Caco-2 (cell line): ENCODE data around the gene BBOX1. TPM values are rescaled to one million over a fixed set of nuclear protein-coding genes. Genes with fewer than 3 reads are reported as not detected.

ENCODE experiments used
- BruUV-seq: library from RNA; stranded (reverse); fragments of 400-500 nt; replicated peaks from 2 replicates; lab custom pipeline; 2021; lab: Mats Ljungman, UMichigan
- CTCF ChIA-PET: fragments of 300-600 bp; sonication (Branson Sonifier 250); formaldehyde crosslinking; loops from one replicate; lab custom pipeline; 2022; ENCODE audit warnings: antibody characterized with exemption; lab: Charles Lee
- POLR2A ChIA-PET: fragments of 300-600 bp; sonication (Branson Sonifier 250); formaldehyde crosslinking; loops from one replicate; lab custom pipeline; 2022; ENCODE audit warnings: antibody characterized with exemption; lab: Charles Lee
- DNase-seq, 2 experiments: peaks; one replicate each; pipeline versions ENCODE4 v3.0.0 to v3.0.0-alpha.2; 2020 to 2022
- H3K27me3 ChIP-seq: replicated peaks from 2 replicates; pipeline ENCODE4 v1.6.0; 2011; ENCODE audit warnings: low read length; ENCODE audit not compliant: control insufficient read depth, insufficient read depth
- H3K36me3 ChIP-seq: 2 replicates; pipeline ENCODE4 v1.5.1; 2011; ENCODE audit warnings: low read length; ENCODE audit not compliant: control insufficient read depth, insufficient read depth
- H3K4me1 ChIP-seq: fragments of 250-450 bp; sonication (Bioruptor Pico); 2 replicates; pipeline ENCODE4 v1.5.1; 2020; ENCODE audit warnings: mild to moderate bottlenecking
- H3K4me3 ChIP-seq: 2 replicates; pipeline ENCODE4 v1.5.1; 2011; ENCODE audit warnings: low read depth, mild to moderate bottlenecking, control low read depth, low read length
- H3K9me3 ChIP-seq: fragments of 250-450 bp; sonication (Bioruptor Pico); 2 replicates; pipeline ENCODE4 v1.5.1; 2020; ENCODE audit warnings: mild to moderate bottlenecking, moderate library complexity
- H3K27ac Mint-ChIP-seq: one replicate; pipeline ENCODE4 v1.8.0; 2022; ENCODE audit warnings: mixed read lengths; ENCODE audit not compliant: unreplicated experiment
- H3K27me3 Mint-ChIP-seq: one replicate; pipeline ENCODE4 v1.8.0; 2022; ENCODE audit warnings: mixed read lengths; ENCODE audit not compliant: insufficient read depth, unreplicated experiment
- H3K36me3 Mint-ChIP-seq: one replicate; pipeline ENCODE4 v1.8.0; 2022; ENCODE audit warnings: mild to moderate bottlenecking, mixed read lengths; ENCODE audit not compliant: insufficient read depth, unreplicated experiment
- H3K4me1 Mint-ChIP-seq: one replicate; pipeline ENCODE4 v1.8.0; 2022; ENCODE audit warnings: low read depth, mixed read lengths; ENCODE audit not compliant: unreplicated experiment
- H3K4me3 Mint-ChIP-seq: one replicate; pipeline ENCODE4 v1.8.0; 2022; ENCODE audit warnings: mild to moderate bottlenecking, moderate library complexity, mixed read lengths; ENCODE audit not compliant: unreplicated experiment
- H3K9me3 Mint-ChIP-seq: one replicate; pipeline ENCODE4 v1.8.0; 2022; ENCODE audit warnings: mixed read lengths; ENCODE audit not compliant: unreplicated experiment
- CTCF ChIP-seq, 2 experiments: fragments of 200-600 bp in 1 of 2; IDR thresholded peaks; 1 replicate in 1 of 2; 2 replicates in 1 of 2; pipeline versions ENCODE4 v1.5.1 to v1.8.0; 2011 to 2022; ENCODE audit warnings: antibody characterized with exemption in 1 of 2, control low read depth in 1 of 2, inconsistent platforms in 1 of 2, low read depth in 1 of 2, low read length in 1 of 2, mild to moderate bottlenecking in 1 of 2, moderate library complexity in 1 of 2; ENCODE audit not compliant: insufficient read depth in 1 of 2, severe bottlenecking in 1 of 2, unreplicated experiment in 1 of 2
- intact Hi-C: fragments of 100-400 bp; cut with micrococcal nuclease; formaldehyde crosslinking; loops from one replicate; pipeline ENCODE4 v1.10.0; 2022; ENCODE audit not compliant: unreplicated experiment
- total RNA-seq: library from RNA; stranded (reverse); gene quantifications from 2 replicates; pipeline ENCODE4 v1.2.3, GENCODE V29; 2022

The BBOX1 gene
- total RNA-seq, 1 experiment from 2014 or later, result not detected

GRCh38 chr11:27004103-27004502 lies 36.5 kb upstream of the BBOX1 start:
- H3K36me3 Mint-ChIP-seq, result no peaks in the 10 kb centered on the region
- no peak overlapping the region for H3K4me3 Mint-ChIP-seq
- BruUV-seq, result no TSS peak
- H3K27ac Mint-ChIP-seq, result no peak overlapping the region
- no peak for TF ChIP-seq CTCF (IDR thresholded peaks at IDR 0.05; ENCODE audit: insufficient read depth in 1 of 2, low read depth in 1 of 2, low read length in 1 of 2, severe bottlenecking in 1 of 2, unreplicated experiment in 1 of 2)
- Histone ChIP-seq H3K4me3 (no peak overlapping the region), H3K27me3 (no peaks in the 10 kb centered on the region), H3K9me3 (no peaks in the 10 kb centered on the region), H3K36me3 (no peaks in the 10 kb centered on the region), H3K4me1 (no peaks in the 10 kb centered on the region)
- POLR2A ChIA-PET, result no interaction called here
- intact Hi-C loops, result no loop called here
- no peaks in the 10 kb centered on the region for H3K4me1 Mint-ChIP-seq
- DNase-seq, result no peak
- H3K27me3 Mint-ChIP-seq, result no peaks in the 10 kb centered on the region
- no peaks in the 10 kb centered on the region for H3K9me3 Mint-ChIP-seq
- CTCF ChIA-PET, result no interaction called here

- POLR2A ChIA-PET, result no interaction called here
- Mint-ChIP-seq H3K4me3 (no peak overlapping the region), H3K27ac (no peak overlapping the region), H3K9me3 (no peaks in the 10 kb centered on the region), H3K4me1 (peaks cover 22% of the 10 kb centered on the region), H3K36me3 (no peaks in the 10 kb centered on the region), H3K27me3 (no peaks in the 10 kb centered on the region)
- Histone ChIP-seq H3K36me3 (no peaks in the 10 kb centered on the region), H3K9me3 (0 out of 2 replicates have a peak, but pooled peaks cover 3% of the 10 kb centered on the region), H3K27me3 (no peaks in the 10 kb centered on the region), H3K4me1 (no peaks in the 10 kb centered on the region), H3K4me3 (no peak overlapping the region)
- intact Hi-C loops, result no loop called here
- DNase-seq, result no peak
- no TSS peak for BruUV-seq
- CTCF ChIA-PET, result no interaction called here
- no peak for TF ChIP-seq CTCF (IDR thresholded peaks at IDR 0.05; ENCODE audit: insufficient read depth in 1 of 2, low read depth in 1 of 2, low read length in 1 of 2, severe bottlenecking in 1 of 2, unreplicated experiment in 1 of 2)
Measured at GRCh38 chr11:27008811-27009535, 31.6 kb upstream of the BBOX1 start.

- no TSS peak for BruUV-seq
- ChIA-PET CTCF (no interaction called here), POLR2A (no interaction called here)
- peaks cover 22% of the 10 kb centered on the region for H3K4me1 Mint-ChIP-seq
- no peak overlapping the region for H3K27ac Mint-ChIP-seq
- no peaks in the 10 kb centered on the region for H3K36me3 Mint-ChIP-seq
- H3K36me3 ChIP-seq, result no peaks in the 10 kb centered on the region
- intact Hi-C loops, result no loop called here
- no peaks in the 10 kb centered on the region for H3K9me3 Mint-ChIP-seq
- TF ChIP-seq CTCF (IDR thresholded peaks at IDR 0.05; ENCODE audit: insufficient read depth in 1 of 2, low read depth in 1 of 2, low read length in 1 of 2, severe bottlenecking in 1 of 2, unreplicated experiment in 1 of 2), result no peak
- H3K4me3 ChIP-seq, result no peak overlapping the region
- no peak for DNase-seq
- H3K9me3 ChIP-seq, result 0 out of 2 replicates have a peak, but pooled peaks cover 3% of the 10 kb centered on the region
- H3K27me3 Mint-ChIP-seq, result no peaks in the 10 kb centered on the region
- H3K27me3 ChIP-seq, result no peaks in the 10 kb centered on the region
- H3K4me1 ChIP-seq, result no peaks in the 10 kb centered on the region
- H3K4me3 Mint-ChIP-seq, result no peak overlapping the region
Measured at GRCh38 chr11:27011560-27012233, 28.9 kb upstream of the BBOX1 start.
